K562 (cell line): Measurements from ENCODE around the gene NTRK1. TPM values are rescaled to one million over a fixed set of nuclear protein-coding genes. Genes with fewer than 3 reads are reported as not detected.

Source experiments
- HNRNPK ChIP-seq: fragments of 200-400 bp; formaldehyde crosslinking; IDR thresholded peaks from one replicate; pipeline ENCODE4 v1.6.1; 2018; ENCODE audit warnings: mild to moderate bottlenecking, low read depth, low read length; ENCODE audit not compliant: poor library complexity, severe bottlenecking
- MEIS2 ChIP-seq: fragments of 450-650 bp; IDR thresholded peaks from 2 replicates; pipeline ENCODE4 v1.6.1; 2014; ENCODE audit warnings: mild to moderate bottlenecking; ENCODE audit not compliant: partially characterized antibody
- NCOA6 ChIP-seq: fragments of 450-650 bp; IDR thresholded peaks from 2 replicates; pipeline ENCODE4 v1.6.1; 2017; ENCODE audit warnings: mild to moderate bottlenecking
- PHF8 ChIP-seq: fragments of 200-600 bp; sonication (generic); IDR thresholded peaks from 2 replicates; pipeline ENCODE4 v1.6.1; 2012; ENCODE audit warnings: mixed run types, mild to moderate bottlenecking, inconsistent platforms, low read length, moderate library complexity, borderline replicate concordance
- POLR2G ChIP-seq: fragments of 200-400 bp; formaldehyde crosslinking; IDR thresholded peaks from 2 replicates; pipeline ENCODE4 v1.6.1; 2017; ENCODE audit warnings: low read depth, mild to moderate bottlenecking, antibody characterized with exemption, low read length, moderate library complexity
- TAF7 ChIP-seq: fragments of 450-650 bp; IDR thresholded peaks from 2 replicates; pipeline ENCODE4 v1.6.1; 2016; ENCODE audit warnings: missing genetic modification characterization, missing compliant biosample characterization
- ZFX ChIP-seq: sonication (generic); formaldehyde crosslinking; IDR thresholded peaks from 2 replicates; pipeline ENCODE4 v1.8.0; 2022; ENCODE audit warnings: mild to moderate bottlenecking, missing genetic modification reagents, moderate library complexity
- ZNF184 ChIP-seq: sonication (generic); formaldehyde crosslinking; IDR thresholded peaks from 2 replicates; pipeline ENCODE4 v1.5.0; 2020; ENCODE audit warnings: missing genetic modification reagents
- ZNF584 ChIP-seq: fragments of 200-800 bp; sonication (Bioruptor generic); IDR thresholded peaks from 2 replicates; pipeline ENCODE4 v1.6.1; 2016; ENCODE audit warnings: low read depth, mild to moderate bottlenecking, missing genetic modification characterization, missing compliant biosample characterization
- ZNF77 ChIP-seq: fragments of 250-450 bp; sonication (Bioruptor Pico); IDR thresholded peaks from 2 replicates; pipeline ENCODE4 v1.5.0; 2020
- polyA plus RNA-seq, 8 experiments: library from polyadenylated mRNA; depleted of rRNA in 4 of 8; stranded (reverse) in 5 of 8; unstranded in 3 of 8; fragments of >200 nt; fragmentation: Nextera tagmentation in 2 of 8; fragmentation: Illumina TruSeq in 1 of 8; extraction: Ambion mirVana in 2 of 8; extraction: Trizol in 1 of 8; gene quantifications; 2 replicates each; pipeline versions ENCODE4 v1.2.1 to v1.2.3, GENCODE V29; 2011 to 2014; ENCODE audit warnings: inconsistent platforms in 1 of 8, missing spikeins in 1 of 8
- total RNA-seq, 7 experiments: library from RNA; depleted of rRNA in 6 of 7; stranded (reverse); fragments of >200 nt in 6 of 7; fragmentation: Illumina TruSeq in 2 of 7; extraction: Trizol in 2 of 7; gene quantifications; 2 replicates each; pipeline versions ENCODE4 v1.2.1 to v1.2.3, GENCODE V29; 2011 to 2021; ENCODE audit warnings: low replicate concordance in 1 of 7
- TF ChIP-seq, protein P1 (sequence below): sonication (generic); formaldehyde crosslinking; IDR thresholded peaks from 2 replicates; pipeline ENCODE4 v1.8.0; 2022; ENCODE audit warnings: mild to moderate bottlenecking, missing genetic modification reagents
- TF ChIP-seq, protein P2 (sequence below): fragments of 250-450 bp; sonication (Bioruptor Pico); IDR thresholded peaks from 2 replicates; pipeline ENCODE4 v1.6.1; 2021; ENCODE audit warnings: mild to moderate bottlenecking
- TF ChIP-seq, protein P3 (sequence below), 2 experiments: IDR thresholded peaks in 1 of 2; conservative IDR thresholded peaks in 1 of 2; 2 replicates each; pipeline ENCODE4 v1.6.1; 2016; ENCODE audit warnings: low read depth in 2 of 2, mild to moderate bottlenecking in 1 of 2, missing compliant biosample characterization in 1 of 2, missing genetic modification characterization in 1 of 2, moderate library complexity in 1 of 2
- TF ChIP-seq, protein P4 (sequence below): sonication (generic); formaldehyde crosslinking; IDR thresholded peaks from 2 replicates; pipeline ENCODE4 v1.8.0; 2022; ENCODE audit warnings: missing genetic modification reagents, mild to moderate bottlenecking, moderate library complexity, borderline replicate concordance

Gene NTRK1
- total and polyA plus RNA-seq, 9 of the 15 experiments (the other 6 are each of a cell fraction or from before 2014, with no cell fraction given) = 0.46 to 30.0 (median 7.9) TPM

DNA sequence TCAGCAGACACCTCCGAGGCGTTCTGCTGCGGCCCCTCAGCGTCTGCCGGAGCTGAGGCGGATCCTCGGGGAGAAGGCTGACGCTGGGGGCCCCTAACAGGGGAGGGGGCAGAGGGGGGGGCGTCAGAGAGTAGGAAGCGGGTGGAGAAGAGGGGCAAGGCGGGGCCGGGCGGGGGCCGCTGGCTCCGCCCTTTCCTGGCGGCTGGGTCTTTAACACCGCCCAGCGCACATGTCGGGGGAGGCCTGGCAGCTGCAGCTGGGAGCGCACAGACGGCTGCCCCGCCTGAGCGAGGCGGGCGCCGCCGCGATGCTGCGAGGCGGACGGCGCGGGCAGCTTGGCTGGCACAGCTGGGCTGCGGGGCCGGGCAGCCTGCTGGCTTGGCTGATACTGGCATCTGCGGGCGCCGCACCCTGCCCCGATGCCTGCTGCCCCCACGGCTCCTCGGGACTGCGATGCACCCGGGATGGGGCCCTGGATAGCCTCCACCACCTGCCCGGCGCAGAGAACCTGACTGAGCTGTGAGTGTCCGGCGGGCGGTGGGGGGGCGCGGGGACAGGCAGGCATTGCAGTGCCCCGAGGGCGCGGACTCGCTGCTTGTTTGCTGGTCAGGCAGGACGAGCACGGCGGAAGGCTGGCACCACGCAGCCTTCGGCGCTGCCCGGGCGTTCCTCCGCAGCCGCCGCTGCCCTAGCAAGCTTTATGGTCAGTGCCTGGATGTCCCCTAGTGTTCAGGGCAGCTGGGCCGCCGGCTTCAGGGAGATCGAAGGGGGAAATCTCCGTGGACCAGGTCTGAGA is at the start of gene NTRK1 (continued):
- TF ChIP-seq, protein P1, sequence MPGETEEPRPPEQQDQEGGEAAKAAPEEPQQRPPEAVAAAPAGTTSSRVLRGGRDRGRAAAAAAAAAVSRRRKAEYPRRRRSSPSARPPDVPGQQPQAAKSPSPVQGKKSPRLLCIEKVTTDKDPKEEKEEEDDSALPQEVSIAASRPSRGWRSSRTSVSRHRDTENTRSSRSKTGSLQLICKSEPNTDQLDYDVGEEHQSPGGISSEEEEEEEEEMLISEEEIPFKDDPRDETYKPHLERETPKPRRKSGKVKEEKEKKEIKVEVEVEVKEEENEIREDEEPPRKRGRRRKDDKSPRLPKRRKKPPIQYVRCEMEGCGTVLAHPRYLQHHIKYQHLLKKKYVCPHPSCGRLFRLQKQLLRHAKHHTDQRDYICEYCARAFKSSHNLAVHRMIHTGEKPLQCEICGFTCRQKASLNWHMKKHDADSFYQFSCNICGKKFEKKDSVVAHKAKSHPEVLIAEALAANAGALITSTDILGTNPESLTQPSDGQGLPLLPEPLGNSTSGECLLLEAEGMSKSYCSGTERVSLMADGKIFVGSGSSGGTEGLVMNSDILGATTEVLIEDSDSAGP (CRISPR knock-in tag) = no peak
- TF ChIP-seq TAF7 (no peak), POLR2G (peak; percentile 71), HNRNPK (peak; percentile 23), ZNF184 (CRISPR knock-in tag) (no peak), ZNF77 (CRISPR knock-in tag) (no peak), MEIS2 (no peak), NCOA6 (0 out of 2 replicates have a peak, but pooled peaks have one; percentile 31), PHF8 (no peak; the same call in 1 of the 2 replicates), ZNF584 (CRISPR knock-in tag) (no peak), ZFX (CRISPR knock-in tag) (no peak)
- TF ChIP-seq, protein P2, sequence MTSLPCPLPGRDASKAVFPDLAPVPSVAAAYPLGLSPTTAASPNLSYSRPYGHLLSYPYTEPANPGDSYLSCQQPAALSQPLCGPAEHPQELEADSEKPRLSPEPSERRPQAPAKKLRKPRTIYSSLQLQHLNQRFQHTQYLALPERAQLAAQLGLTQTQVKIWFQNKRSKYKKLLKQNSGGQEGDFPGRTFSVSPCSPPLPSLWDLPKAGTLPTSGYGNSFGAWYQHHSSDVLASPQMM (CRISPR knock-in tag) = no peak
- TF ChIP-seq, protein P3, sequence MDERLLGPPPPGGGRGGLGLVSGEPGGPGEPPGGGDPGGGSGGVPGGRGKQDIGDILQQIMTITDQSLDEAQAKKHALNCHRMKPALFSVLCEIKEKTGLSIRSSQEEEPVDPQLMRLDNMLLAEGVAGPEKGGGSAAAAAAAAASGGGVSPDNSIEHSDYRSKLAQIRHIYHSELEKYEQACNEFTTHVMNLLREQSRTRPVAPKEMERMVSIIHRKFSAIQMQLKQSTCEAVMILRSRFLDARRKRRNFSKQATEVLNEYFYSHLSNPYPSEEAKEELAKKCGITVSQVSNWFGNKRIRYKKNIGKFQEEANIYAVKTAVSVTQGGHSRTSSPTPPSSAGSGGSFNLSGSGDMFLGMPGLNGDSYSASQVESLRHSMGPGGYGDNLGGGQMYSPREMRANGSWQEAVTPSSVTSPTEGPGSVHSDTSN (CRISPR knock-in tag; IDR thresholded peaks at IDR 0.05; ENCODE audit: low read depth) = no peak
- TF ChIP-seq, protein P3 (tag; conservative IDR thresholded peaks at IDR 0.05; ENCODE audit: low read depth) = no peak
- TF ChIP-seq, protein P4, sequence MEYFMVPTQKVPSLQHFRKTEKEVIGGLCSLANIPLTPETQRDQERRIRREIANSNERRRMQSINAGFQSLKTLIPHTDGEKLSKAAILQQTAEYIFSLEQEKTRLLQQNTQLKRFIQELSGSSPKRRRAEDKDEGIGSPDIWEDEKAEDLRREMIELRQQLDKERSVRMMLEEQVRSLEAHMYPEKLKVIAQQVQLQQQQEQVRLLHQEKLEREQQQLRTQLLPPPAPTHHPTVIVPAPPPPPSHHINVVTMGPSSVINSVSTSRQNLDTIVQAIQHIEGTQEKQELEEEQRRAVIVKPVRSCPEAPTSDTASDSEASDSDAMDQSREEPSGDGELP (CRISPR knock-in tag) = peak; percentile 84
